HEK293 (cell line): Measurements from ENCODE around the gene FHIT.

ENCODE experiments used
- CTCF ChIA-PET: fragments of 350-600 bp; formaldehyde crosslinking; extraction: SDS; loops from one replicate; lab custom pipeline; 2021; ENCODE audit warnings: antibody characterized with exemption; lab: Yijun Ruan, JAX
- POLR2A ChIA-PET: fragments of 300-600 bp; formaldehyde crosslinking; extraction: SDS; loops from one replicate; lab custom pipeline; 2020; ENCODE audit warnings: antibody characterized with exemption, inconsistent platforms; lab: Yijun Ruan, JAX
- H3K27ac ChIP-seq: fragments of 200-500 bp; sonication (Bioruptor generic); 2 replicates; pipeline ENCODE4 v1.5.1; 2014; ENCODE audit warnings: low read depth, low read length, control low read depth, inconsistent platforms; ENCODE audit errors: extremely low read depth
- H3K36me3 ChIP-seq, 2 experiments: fragments of 200-500 bp in 1 of 2; sonication (Bioruptor generic) in 1 of 2; 1 replicate in 1 of 2; 2 replicates in 1 of 2; pipeline ENCODE4 v1.5.1; 2014 to 2017; ENCODE audit warnings: inconsistent platforms in 2 of 2, low read length in 2 of 2; ENCODE audit not compliant: control insufficient read depth in 2 of 2, insufficient read depth in 1 of 2
- H3K4me1 ChIP-seq: fragments of 200-500 bp; sonication (Bioruptor generic); 2 replicates; pipeline ENCODE4 v1.5.1; 2014; ENCODE audit warnings: mild to moderate bottlenecking, low read length, inconsistent platforms; ENCODE audit not compliant: control insufficient read depth, insufficient read depth
- H3K4me3 ChIP-seq: 2 replicates; pipeline ENCODE4 v1.5.1; 2011; ENCODE audit warnings: low read depth, mild to moderate bottlenecking, control low read depth, low read length, moderate library complexity
- H3K9me3 ChIP-seq: fragments of 200-500 bp; sonication (Bioruptor generic); 2 replicates; pipeline ENCODE4 v1.5.1; 2014; ENCODE audit warnings: low read depth, low read length, inconsistent platforms; ENCODE audit not compliant: control insufficient read depth, insufficient read depth
- OSR2 ChIP-seq: fragments of 450-650 bp; formaldehyde crosslinking; IDR thresholded peaks from 2 replicates; pipeline ENCODE4 v1.5.1; 2016; ENCODE audit warnings: missing biosample characterization, missing genetic modification characterization
- REST ChIP-seq: fragments of 450-650 bp; formaldehyde crosslinking; IDR thresholded peaks from 2 replicates; pipeline ENCODE4 v1.5.1; 2016; ENCODE audit warnings: missing biosample characterization, missing genetic modification characterization
- SETDB1 ChIP-seq: IDR thresholded peaks from one replicate; pipeline ENCODE4 v1.6.1; 2017; ENCODE audit warnings: mild to moderate bottlenecking, low read length, moderate library complexity, mixed read lengths; ENCODE audit not compliant: insufficient read length
- ZBTB7A ChIP-seq: fragments of 450-650 bp; formaldehyde crosslinking; IDR thresholded peaks from 2 replicates; pipeline ENCODE4 v1.5.1; 2016; ENCODE audit warnings: low read depth, missing biosample characterization, missing genetic modification characterization
- ZFHX2 ChIP-seq: fragments of 450-650 bp; formaldehyde crosslinking; conservative IDR thresholded peaks from 2 replicates; pipeline ENCODE4 v1.5.1; 2016; ENCODE audit warnings: missing biosample characterization, missing genetic modification characterization
- ZNF114 ChIP-seq: fragments of 450-650 bp; formaldehyde crosslinking; IDR thresholded peaks from 2 replicates; pipeline ENCODE4 v1.5.0; 2017; ENCODE audit warnings: missing biosample characterization, missing genetic modification characterization
- ZNF280D ChIP-seq: fragments of 450-650 bp; formaldehyde crosslinking; IDR thresholded peaks from 2 replicates; pipeline ENCODE4 v1.5.1; 2016; ENCODE audit warnings: missing biosample characterization, missing genetic modification characterization
- ZNF335 ChIP-seq: fragments of 450-650 bp; formaldehyde crosslinking; conservative IDR thresholded peaks from 2 replicates; pipeline ENCODE4 v1.5.1; 2016; ENCODE audit warnings: missing biosample characterization, missing genetic modification characterization
- ZNF391 ChIP-seq: fragments of 450-650 bp; formaldehyde crosslinking; IDR thresholded peaks from 2 replicates; pipeline ENCODE4 v1.5.1; 2016; ENCODE audit warnings: low read depth, missing biosample characterization, missing genetic modification characterization, borderline replicate concordance
- ZNF488 ChIP-seq: fragments of 450-650 bp; formaldehyde crosslinking; IDR thresholded peaks from 2 replicates; pipeline ENCODE4 v1.5.1; 2016; ENCODE audit warnings: missing biosample characterization, missing genetic modification characterization
- ZNF518A ChIP-seq: fragments of 450-650 bp; formaldehyde crosslinking; conservative IDR thresholded peaks from 2 replicates; pipeline ENCODE4 v1.5.1; 2016; ENCODE audit warnings: low read depth, missing biosample characterization, missing genetic modification characterization
- ZNF580 ChIP-seq: fragments of 450-650 bp; formaldehyde crosslinking; IDR thresholded peaks from 2 replicates; pipeline ENCODE4 v1.5.1; 2016; ENCODE audit warnings: missing biosample characterization, missing genetic modification characterization
- ZNF621 ChIP-seq: fragments of 450-650 bp; formaldehyde crosslinking; IDR thresholded peaks from 2 replicates; pipeline ENCODE4 v1.5.1; 2017; ENCODE audit warnings: missing biosample characterization, missing genetic modification characterization
- ZNF692 ChIP-seq: fragments of 450-650 bp; formaldehyde crosslinking; IDR thresholded peaks from 2 replicates; pipeline ENCODE4 v1.5.1; 2016; ENCODE audit warnings: missing biosample characterization, missing genetic modification characterization
- ZNF76 ChIP-seq: fragments of 450-650 bp; formaldehyde crosslinking; IDR thresholded peaks from 2 replicates; pipeline ENCODE4; 2016; ENCODE audit warnings: low read depth, missing biosample characterization, missing genetic modification characterization, borderline replicate concordance
- ZSCAN30 ChIP-seq: fragments of 450-650 bp; IDR thresholded peaks from 2 replicates; pipeline ENCODE4 v1.5.1; 2018; ENCODE audit warnings: missing biosample characterization, mild to moderate bottlenecking, missing genetic modification characterization, moderate library complexity

The FHIT gene

GRCh38 chr3:60973321-60973720, 277.9 kb downstream of the FHIT start:
- ChIA-PET POLR2A (no interaction called here), CTCF (no interaction called here)
- no peak overlapping the region for H3K27ac ChIP-seq

More at GRCh38 chr3:60973321-60973720, 277.9 kb downstream of the FHIT start:
- Histone ChIP-seq H3K4me3 (no peak overlapping the region), H3K36me3 (no peaks in the 10 kb centered on the region), H3K4me1 (no peaks in the 10 kb centered on the region), H3K9me3 (no peaks in the 10 kb centered on the region)
- TF ChIP-seq ZNF280D (no peak), ZNF335 (no peak), ZNF76 (tag by site-specific recombination) (no peak), SETDB1 (no peak), ZNF391 (tag by site-specific recombination) (no peak), ZNF621 (no peak), ZNF518A (no peak), ZFHX2 (tag by site-specific recombination) (no peak), ZSCAN30 (tag by site-specific recombination) (no peak), ZNF488 (no peak), ZBTB7A (tag by site-specific recombination) (no peak), ZNF580 (tag by site-specific recombination) (no peak), OSR2 (tag by site-specific recombination) (no peak), ZNF114 (tag by site-specific recombination) (no peak), ZNF692 (tag by site-specific recombination) (no peak), REST (tag by site-specific recombination) (no peak)
